OCI-LY3 (cell line): ENCODE results near the gene N4BP2L2.

Experiments
- CTCF ChIP-seq: fragments of 200-600, 300-600 bp; sonication (generic); IDR thresholded peaks from 2 replicates; pipeline ENCODE4 v1.5.1; 2014; ENCODE audit warnings: antibody characterized with exemption, low read length, low read depth
- EZH2phosphoT487 ChIP-seq: fragments of 200-600 bp; shearing (Covaris generic); IDR thresholded peaks from 2 replicates; pipeline ENCODE4 v1.6.1; 2018; ENCODE audit warnings: antibody characterized with exemption, mixed run types, low read depth

GRCh38 chr13:32542221-32542620 lies 3.6 kb upstream of the N4BP2L2 start:
- TF ChIP-seq CTCF (no peak), EZH2phosphoT487 (no peak)
